ENCODE measurements around the gene ZNF487.
"Not testable (repeated sequence)": the region's sequence is repeated elsewhere in the genome, so short reads cannot be mapped to it uniquely, and the experiment has no call there.

ZNF487 gene

GRCh38 chr10:43444323-43444722 is 7.4 kb downstream of the ZNF487 start:
- no peak for DNase-seq

GRCh38 chr10:43444897-43445466 is 8.1 kb downstream of the ZNF487 start:
- no peak for DNase-seq

DNA sequence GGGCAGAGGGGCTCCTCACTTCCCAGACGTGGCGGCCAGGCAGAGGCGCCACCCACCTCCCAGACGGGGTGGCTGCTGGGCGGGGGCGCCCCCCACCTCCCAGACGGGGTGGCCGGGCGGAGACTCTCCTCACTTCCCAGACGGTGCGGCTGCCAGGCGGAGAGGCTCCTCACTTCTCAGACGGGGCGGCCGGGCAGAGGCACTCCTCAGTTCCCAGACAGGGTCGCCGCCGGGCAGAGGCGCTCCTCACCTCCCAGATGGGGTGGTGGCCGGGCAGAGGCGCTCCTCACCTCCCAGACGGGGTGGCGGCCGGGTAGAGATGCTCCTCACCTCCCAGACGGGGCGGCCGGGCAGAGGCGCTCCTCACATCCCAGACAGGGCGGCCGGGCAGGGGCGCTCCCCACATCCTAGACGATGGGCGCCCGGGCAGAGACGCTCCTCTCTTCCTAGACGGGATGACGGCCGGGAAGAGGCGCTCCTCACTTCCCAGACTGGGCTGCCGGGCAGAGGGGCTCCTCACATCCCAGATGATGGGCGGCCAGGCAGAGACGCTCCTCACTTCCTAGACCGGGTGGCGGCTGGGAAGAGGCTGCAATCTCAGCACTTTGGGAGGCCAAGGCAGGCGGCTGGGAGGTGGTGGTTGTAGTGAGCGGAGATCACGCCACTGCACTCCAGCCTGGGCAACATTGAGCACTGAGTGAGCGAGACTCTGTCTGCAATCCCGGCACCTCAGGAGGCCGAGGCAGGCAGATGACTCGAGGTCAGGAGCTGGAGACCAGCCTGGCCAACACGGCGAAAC is 9.5 kb downstream of the ZNF487 start:
- not testable (repeated sequence) for DNase-seq

- DNase-seq: no peak
These were observed 11.8 kb downstream of the ZNF487 start for GRCh38 chr10:43448742-43449141.

GRCh38 chr10:43452356-43452914 is 15.5 kb downstream of the ZNF487 start:
- DNase-seq: no peak

DNA sequence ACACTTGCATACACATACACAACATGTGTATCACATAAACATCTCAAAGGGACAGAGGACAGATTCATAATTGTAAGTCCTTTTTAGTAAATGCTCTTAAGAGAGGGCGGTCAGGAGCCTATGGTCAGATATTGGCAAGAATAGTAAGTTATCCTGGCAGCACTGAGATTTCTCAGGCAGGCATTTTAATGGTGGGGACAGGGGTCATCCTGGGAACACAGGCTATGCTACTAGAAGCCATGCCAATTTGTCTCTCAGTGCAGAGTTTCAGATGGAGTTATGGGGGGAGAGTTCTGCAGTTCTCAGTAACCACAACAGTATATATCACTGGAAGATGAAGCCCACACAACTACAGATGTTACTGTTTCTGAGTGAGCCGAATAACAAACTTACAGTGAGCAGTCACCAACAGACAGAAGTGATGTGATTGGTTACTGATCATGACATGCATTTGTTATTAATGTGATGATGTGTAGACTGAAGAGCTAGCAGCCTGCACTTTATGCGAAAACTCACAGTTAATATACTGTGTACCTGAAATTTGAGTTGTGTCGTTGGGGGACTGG is 16.4 kb downstream of the ZNF487 start:
- DNase-seq: no peak

GRCh38 chr10:43454025-43454424 is 17.1 kb downstream of the ZNF487 start:
- not testable (repeated sequence) for DNase-seq

- DNase-seq: not testable (repeated sequence)
These were observed 19.6 kb downstream of the ZNF487 start for GRCh38 chr10:43456561-43456960.

DNA sequence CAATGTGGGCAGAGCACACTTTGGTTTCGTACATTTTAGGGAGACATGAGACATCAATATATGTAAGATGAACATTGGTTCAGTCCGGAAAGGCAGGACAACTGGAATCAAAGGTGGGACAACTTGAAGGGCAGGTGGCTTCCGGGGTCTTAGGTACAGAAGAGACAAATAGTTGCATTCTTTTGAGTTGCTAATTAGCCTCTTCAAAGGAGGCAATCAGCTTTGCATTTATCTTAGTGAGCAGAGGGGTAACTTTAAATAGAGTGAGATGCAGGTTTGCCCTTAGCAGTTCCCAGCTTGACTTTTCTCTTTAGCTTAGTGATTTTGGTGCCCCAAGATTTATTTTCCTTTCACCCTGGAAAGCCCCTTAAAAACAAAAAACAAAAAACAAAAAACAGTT is 21.3 kb downstream of the ZNF487 start:
- DNase-seq: no peak

DNA sequence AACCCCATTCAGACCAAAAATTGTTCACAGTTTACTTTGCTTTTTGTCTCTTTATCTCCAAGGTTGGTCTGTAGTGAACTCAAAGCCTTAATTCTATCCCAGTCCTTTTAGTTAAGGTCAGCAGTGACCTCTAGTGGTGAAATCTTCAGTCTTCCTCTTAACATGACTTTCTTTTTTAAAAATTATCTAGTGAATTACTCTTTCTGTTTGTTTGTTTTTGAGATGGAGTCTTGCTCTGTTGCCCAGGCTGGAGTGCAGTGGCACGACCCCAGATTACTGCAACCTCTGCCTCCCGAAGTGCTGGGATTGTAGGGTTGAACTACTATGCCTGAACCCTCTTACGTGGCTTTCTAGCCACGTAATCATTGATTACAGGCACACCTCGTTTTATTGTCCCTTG is 25.0 kb downstream of the ZNF487 start:
- DNase-seq: no peak

DNA sequence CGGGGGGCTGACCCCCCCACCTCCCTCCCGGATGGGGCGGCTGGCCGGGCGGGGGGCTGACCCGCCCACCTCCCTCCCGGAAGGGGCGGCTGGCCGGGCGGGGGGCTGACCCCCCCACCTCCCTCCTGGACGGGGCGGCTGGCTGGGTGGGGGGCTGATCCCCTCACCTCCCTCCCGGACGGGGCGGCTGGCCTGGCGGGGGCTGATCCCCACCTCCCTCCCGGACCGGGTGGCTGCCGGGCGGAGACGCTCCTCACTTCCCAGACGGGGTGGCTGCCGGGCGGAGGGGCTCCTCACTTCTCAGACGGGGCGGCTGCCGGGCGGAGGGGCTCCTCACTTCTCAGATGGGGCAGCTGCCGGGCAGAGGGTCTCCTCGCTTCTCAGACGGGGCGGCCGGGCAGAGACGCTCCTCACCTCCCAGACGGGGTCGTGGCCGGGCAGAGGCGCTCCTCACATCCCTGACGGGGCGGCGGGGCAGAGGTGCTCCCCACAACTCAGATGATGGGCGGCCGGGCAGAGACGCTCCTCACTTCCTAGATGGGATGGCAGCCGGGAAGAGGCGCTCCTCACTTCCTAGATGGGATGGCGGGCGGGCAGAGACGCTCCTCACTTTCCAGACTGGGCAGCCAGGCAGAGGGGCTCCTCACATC is 28.3 kb downstream of the ZNF487 start:
- DNase-seq: not testable (repeated sequence)

- not testable (repeated sequence) for DNase-seq
These were observed 28.8 kb downstream of the ZNF487 start for GRCh38 chr10:43465736-43466120.

DNA sequence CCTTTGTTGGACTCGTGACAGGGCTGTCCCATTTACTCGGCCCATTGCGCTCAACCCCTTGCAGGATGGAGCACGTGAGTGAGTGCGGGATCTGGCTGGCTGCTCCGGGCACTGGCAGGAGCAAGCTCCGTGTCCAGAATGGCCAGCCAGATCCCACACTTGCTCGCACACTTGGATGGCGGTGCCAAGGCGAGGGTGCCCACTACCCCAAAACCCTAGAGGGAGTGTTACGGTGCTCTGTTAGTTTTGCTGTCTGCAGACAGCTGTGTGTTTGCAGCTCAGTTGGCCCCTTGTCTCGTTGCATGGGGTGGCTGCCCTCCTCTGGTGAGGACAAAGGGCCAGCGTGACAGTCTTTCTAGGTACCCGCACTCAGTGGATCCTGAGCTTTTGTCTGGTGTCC is 34.2 kb downstream of the ZNF487 start:
- no peak for DNase-seq

- no peak for DNase-seq
These were observed 35.2 kb downstream of the ZNF487 start for GRCh38 chr10:43471935-43472720.

DNA sequence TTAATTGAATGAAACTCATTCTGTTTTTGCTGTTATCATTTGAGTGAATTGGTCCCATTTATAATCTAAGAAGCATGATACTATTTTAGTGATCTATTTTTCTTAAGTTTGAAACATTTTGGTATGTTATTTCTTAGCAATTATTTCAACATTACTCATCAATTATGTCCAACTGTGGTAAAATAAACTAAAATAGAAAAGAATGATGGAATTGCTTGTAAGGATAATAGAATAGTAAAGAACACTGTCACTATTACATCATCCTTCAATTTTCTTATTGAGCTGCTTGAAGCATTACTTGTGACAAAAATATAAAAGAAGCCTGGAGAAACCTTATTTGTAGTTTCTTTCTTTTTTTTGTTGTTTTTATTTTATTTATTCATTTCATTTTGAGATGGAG is 42.4 kb downstream of the ZNF487 start:
- no peak for DNase-seq

- DNase-seq: no peak
These were observed 45.6 kb downstream of the ZNF487 start for GRCh38 chr10:43482319-43483078.

DNA sequence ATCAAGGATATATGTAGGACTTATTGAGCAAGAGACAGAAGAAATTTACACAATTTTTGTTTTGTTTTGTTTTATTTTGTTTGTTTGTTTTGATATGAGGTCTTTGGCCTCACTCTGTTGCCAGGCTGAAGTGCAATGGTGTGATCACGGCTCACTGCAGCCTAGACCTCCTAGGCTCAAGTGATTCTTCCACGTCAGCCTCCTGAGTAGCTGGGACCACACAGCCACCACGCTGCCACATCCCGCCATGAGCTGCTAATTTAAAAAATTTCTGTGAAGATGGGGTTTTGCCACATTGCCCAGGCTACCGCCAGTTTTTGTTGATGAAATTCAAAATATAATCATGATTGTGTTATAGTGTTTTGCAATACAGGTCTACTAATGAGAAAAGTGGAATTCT is 54.9 kb downstream of the ZNF487 start:
- DNase-seq: no peak

DNA sequence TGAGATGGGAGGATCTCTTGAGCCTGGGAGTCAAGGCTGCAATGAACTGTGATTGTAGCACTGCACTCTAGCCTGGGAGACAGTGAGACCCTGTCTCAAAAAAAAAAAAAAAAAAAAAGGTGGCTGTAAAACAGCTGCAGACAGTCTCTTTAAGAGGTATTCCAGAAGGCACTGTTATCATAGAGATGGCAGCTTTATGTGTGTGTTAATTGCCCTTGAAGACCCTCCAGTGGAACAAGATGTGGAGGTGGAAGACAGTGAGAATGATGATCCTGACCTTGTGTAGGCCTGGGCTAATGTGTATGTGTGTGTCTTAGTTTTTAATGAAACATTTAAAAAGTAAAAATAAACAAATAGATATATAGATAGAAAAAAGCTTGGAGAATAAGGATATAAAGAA is 66.0 kb downstream of the ZNF487 start:
- DNase-seq: no peak

- no peak for DNase-seq
These were observed 87.7 kb downstream of the ZNF487 start for GRCh38 chr10:43524434-43525247.

Measured in stimulated activated CD4-positive, alpha-beta T cell treated with anti-CD3 and anti-CD28 coated beads, Interleukin-1b, Interleukin-23, amount 100 ng/mL, for 48 hours (primary cell).